SHP77 (cell line): ENCODE results near the gene MYT1.

Experiments
- DNase-seq, 2 experiments: peaks; one replicate each; lab custom pipeline; 2025; lab: John Stamatoyannopoulos, UW

The MYT1 gene

GRCh38 chr20:64153861-64154589 lies 10.2 kb upstream of the MYT1 start:
- no peak for DNase-seq

- no peak for DNase-seq
Observed at GRCh38 chr20:64154590-64155257, 9.5 kb upstream of the MYT1 start.

DNA sequence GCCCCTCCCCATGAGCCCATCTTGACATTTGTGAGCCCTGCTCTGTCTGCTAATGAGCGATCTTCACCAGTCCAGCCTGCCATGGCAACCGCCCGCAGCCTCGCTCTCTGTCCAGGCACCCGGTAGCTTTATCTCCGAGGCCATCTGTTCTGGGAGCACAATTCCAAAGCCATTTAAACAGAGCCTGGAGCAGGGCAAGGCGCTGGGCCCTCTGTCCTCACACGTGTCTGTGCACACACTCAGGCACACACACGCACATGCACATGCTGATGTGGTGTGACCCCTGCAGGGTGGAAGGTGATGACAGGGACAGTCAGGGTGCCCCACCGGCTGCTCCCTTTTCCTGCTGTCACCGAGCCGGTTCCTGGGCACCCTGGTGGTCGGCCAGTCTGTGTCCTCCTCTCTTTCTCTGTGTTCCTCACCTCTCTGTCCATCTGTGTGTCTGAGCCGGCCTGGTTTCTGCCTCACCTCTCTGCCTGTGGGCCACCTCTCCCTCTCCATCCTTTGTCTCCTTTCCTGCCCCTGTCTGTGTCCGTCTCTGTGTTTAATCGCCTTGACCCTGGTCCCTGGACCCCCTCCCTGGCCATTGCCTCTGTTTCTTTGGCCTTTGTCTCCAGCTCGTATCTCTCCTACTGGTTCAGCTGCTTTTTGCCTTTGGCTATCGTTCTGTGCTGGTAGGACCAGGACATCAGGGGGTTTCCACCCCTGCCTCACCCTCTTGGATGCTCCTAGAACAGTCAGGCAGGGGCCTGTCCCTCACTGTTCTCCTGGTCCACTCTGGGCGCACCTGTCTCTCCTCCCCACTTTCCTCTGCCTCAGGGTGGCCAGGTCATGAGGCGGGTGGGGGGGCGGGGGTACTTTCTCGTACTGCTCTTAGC lies 8.8 kb upstream of the MYT1 start:
- no peak for DNase-seq

GRCh38 chr20:64156136-64156885 lies 7.9 kb upstream of the MYT1 start:
- DNase-seq, result no peak

DNA sequence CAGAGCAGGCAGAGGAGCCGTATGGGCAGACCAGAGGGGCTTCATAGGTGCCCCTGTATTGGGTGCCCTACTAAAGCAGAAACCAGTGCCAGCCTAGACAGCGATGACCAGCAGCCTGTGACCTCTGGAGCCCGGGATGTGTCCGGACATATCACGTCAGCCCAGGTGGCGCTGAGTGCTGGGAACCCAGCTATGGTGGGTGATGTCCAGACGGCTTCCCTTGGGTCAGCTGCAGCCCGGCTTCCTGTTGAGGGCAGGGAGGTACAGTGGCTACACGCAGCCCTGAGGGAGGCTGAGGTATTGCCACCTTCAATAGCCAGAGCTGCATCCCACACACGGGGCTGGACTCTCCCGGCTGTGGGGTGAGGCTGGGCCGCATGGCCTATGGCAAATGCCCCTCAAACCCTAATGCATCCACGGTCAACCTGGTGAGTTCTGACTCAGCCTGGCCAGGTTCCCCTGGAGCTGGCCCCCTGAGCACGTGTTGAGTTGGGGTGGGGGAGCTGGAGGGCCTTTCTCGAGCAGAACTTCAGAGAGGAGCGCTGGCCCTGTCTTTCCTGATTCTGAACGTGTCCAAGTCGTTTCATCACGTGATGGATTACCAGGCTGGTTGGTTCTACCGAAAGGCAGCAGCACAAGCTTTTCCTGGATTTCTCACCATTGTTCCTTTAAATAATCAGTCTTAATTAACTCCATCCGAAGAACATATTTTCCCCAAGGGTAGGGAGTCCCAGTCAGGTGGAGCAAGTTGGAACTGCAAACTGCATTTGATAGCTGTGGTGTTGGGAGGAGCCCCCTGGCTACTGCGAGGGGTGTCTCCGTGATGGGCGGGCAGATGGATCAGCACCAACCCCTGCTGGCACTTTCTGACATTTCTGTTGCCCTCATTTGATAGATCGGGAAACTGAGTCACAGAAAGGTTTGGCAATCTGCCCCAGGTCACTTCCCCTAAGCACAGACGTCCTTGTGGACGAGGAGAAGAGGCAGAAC lies 7.1 kb upstream of the MYT1 start:
- no peak for DNase-seq

GRCh38 chr20:64157878-64158277 lies 6.4 kb upstream of the MYT1 start:
- DNase-seq, result no peak

- no peak for DNase-seq
Observed at GRCh38 chr20:64158346-64159285, 5.6 kb upstream of the MYT1 start.

- DNase-seq, result no peak
Observed at GRCh38 chr20:64159286-64159680, 5.0 kb upstream of the MYT1 start.

DNA sequence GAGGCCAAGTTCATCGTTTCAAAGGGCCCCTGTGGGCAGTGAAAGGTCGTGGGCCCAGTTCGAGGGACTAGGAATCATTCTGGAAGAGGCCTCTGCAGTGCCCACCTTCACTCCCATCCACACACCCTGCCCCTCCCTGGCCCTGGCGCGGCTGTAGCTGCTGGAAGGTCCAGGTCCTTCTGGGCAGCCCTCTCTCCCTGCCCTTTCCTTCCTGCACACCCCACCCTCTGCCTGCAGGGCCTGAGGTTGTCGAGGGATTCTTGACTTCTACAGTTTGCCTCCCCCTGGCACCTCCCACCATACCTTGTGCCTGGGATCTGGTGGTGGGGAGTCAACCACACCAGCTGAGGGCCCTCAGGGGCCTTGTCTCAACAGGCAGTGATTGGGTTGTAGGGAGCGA lies 4.5 kb upstream of the MYT1 start:
- DNase-seq, result no peak

- DNase-seq, result no peak
Observed at GRCh38 chr20:64160118-64160517, 4.1 kb upstream of the MYT1 start.

GRCh38 chr20:64160526-64161355 lies 3.5 kb upstream of the MYT1 start:
- no peak for DNase-seq

DNA sequence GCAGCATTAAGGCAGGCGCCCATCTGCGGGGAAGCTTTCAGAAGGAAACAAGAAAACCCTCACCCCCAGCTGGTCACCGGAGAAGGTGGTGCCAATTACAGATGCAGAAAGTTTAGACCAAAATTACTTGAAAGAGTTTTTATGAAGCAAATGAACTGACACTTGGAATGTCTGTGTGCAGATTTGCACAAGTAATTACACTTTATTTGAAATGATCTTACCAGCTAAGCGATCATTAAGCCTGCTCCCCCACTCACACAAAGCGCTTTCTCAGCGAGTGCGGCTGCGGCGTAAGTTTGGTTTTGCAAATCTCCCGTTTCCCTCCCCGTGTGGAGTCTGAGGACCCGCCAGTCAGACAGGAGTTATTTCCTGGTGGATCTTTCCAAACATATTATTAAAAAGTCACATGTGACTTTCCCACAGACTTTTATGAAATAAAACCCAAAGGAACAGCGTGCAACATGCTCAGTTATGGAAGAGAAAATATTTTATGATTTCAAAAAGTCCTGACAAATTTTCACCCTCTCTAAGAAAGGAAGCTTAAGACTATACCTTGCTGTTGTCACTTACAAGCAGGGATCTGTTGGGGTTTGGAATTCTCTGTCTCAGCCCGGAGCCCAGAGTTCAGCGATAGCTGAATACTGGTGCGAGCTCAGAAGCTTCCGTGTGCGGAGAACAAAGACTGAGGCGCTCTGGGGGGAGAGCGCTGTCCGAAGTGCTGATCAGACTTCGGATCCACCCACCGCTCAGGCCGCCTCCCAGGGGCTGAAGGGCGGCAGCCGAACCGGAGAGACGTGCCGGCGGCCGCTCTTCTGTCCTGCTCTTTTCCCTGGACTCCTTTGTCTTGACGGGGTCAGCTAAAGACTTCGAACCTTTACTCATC lies 2.7 kb upstream of the MYT1 start:
- no peak for DNase-seq

DNA sequence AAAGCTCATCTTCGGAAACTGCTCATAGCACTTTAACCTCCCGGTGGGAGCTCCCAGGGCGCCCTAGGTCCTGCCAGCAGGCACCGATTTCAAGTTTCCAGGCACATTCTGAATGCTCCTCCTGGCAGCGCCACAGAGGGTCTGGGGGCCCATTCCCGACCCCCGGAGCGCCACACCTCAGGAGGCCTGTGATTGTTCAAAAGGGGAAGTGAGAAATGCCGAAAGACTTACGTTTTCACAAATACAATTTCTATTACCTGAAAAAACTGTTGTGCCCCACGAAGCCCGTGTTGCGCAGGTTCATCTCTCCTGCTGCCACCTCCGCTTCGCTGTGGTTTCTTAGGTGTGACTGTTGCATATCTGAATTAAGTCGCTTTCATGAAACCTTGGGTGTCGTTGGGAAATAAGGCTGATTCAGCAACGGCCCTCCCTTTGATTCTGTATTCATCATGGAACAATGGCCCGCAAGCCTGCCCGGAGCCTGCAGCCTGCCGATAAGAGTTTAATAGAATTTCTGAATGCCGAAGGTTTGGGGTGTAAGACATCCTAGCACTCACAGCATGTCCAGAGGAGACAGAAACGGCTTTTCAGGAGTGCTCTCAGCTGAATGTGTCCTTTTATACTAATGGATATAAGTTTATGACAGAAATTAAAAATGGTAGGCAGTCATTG lies 1.9 kb upstream of the MYT1 start:
- DNase-seq, result no peak

DNA sequence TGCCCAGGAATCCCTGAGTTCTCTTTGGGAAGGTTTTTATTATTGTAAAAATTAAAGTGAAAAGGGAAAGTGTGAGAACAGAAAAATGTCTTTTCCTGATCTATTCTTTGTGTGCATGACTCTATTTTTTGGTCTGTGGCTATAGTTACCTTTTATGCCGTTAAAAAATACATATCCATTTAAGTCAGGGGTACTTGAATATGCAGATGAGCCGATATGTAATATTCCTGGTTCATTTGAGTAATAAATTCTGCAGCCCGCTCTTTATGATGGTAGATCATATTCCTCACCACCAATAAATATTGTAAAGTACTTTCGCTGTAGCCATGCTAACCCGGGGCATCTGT lies 503 bp upstream of the MYT1 start:
- DNase-seq, result no peak

- DNase-seq, result no peak
Observed at GRCh38 chr20:64165866-64166600, 1.8 kb downstream of the MYT1 start.

GRCh38 chr20:64166721-64167615 lies 2.7 kb downstream of the MYT1 start:
- no peak for DNase-seq
